Activated T-helper 1 cell treated with Interleukin-2 at 50 U/mL for 16 hours (primary cell): ENCODE results near the gene CGAS.
"Not testable (repeated sequence)": the region's sequence is repeated elsewhere in the genome, so short reads cannot be mapped to it uniquely, and the experiment has no call there.

Experiments
- DNase-seq: peaks from one replicate; pipeline ENCODE4 v3.0.0-alpha.2; 2020; ENCODE audit warnings: low read depth

Gene CGAS

DNA sequence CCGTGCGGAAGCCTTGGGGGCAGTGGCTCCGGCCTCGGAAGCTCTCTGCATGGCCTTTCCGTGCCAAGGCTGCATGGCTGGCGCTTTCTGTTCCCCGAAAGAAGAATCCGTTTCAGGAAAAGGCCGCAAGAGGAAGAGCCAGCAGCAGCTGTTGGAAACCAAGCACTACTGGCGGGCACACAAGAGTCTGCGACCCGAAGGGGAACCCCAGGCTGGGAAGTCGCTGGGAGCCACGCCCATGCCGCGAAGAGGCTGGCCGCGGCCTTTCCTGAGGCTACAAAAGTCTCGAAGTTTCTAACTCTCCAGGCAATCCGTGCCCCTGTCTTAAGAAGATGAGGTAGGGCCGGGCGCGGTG lies at the start of gene CGAS:
Gene CGAS (minus strand): TSS at position 191 of the 355 bp plus-strand sequence. CDS start 116 bp downstream, at position 75.
- DNase-seq, result peak; percentile 60

DNA sequence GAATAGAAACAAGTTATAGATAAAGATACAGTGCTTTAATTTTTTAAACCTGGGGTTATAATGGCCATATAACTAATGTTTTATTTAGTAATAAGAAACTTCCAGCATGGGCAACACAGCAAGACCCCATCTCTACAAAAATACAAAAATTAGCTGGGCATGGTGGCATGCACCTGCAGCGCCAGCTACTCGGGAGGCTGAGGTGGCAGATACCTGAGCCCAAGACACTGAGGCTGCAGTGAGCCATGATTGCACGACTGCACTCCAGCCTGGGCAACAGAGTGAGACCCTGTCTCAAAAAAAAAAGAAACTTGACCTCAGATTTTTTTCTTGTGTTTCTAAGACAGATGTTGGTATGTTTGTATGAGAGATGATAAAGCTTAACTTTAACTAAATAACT lies 45.8 kb upstream of the CGAS start:
- DNase-seq, result no peak

DNA sequence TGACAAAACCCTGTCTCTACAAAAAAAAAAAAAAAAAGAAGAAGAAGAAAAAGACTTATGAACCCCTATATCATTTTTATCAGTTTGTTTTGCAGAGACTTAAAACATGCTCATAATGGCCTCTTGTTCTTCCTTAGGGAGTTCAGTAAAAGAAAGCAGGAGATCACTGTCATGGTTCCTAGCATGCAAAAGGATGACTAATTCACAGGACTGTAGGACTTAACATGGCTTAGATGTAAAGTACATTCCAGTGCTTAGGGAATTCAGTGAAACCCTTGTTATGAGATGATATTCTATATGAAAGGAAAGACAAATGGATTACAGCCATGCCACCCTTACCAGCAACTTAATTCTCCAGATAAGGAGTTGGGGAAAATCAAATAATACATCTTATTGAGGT lies 39.3 kb upstream of the CGAS start:
- no peak for DNase-seq

DNA sequence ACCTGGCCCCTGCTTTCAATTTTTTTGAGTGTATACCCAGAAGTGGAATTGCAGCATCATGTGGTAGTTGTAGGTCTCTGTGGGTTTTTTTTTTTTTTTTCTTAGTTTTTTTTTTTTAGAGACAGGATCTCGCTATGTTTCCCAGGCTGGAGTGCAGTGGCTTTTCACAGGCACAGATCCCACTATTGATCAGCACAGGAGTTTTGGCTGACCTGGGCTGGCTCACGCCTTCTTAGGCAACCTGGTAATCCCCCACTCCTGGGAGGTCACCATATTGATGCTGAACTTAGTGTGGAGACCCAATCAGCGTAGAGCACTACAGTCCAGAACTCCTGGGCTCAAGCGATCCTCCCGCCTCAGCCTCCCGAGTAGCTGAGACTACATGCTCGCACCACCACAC lies 35.4 kb upstream of the CGAS start:
- no peak for DNase-seq

GRCh38 chr6:73484438-73484837 lies 32.3 kb upstream of the CGAS start:
- no peak for DNase-seq

GRCh38 chr6:73481969-73482368 lies 29.9 kb upstream of the CGAS start:
- DNase-seq, result no peak

GRCh38 chr6:73477407-73477806 lies 25.3 kb upstream of the CGAS start:
- no peak for DNase-seq

GRCh38 chr6:73476723-73477122 lies 24.6 kb upstream of the CGAS start:
- DNase-seq, result no peak

- DNase-seq, result no peak
Measured at GRCh38 chr6:73471686-73472290, 19.7 kb upstream of the CGAS start.

DNA sequence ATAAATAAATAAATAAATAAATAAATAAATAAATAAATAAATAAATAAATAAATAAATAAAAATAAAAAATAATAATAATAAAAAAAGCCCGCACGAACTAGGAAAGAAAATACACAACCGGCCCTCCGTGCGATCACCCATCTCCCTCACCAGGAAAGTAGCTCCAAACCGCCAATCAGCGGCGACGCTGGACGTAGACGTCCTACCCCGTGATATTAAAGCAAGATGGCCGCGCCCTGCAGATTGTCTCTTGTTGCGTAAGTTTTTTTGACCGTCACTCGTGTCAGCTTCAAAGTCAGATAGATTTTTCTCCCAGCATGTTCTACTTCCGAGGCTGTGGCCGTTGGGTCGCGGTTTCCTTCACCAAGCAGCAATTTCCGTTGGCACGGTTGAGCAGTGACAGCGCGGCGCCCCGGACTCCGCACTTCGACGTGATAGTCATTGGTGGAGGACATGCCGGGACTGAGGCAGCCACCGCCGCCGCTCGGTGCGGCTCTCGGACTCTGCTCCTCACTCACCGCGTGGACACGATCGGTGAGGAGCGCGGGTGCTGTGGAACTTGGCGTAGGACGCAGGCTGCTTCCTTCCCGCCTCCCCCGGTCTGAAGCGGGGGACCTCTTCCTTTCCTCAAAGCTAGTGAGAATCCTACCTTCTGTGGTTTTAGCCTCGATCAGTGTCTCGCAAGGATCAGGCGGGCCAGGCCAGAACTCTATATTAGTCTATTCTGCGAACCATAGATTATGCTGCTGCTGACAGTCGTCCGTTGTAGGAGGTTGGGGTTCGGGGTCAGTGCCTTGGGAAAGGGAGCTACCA lies 9.6 kb upstream of the CGAS start, which contains the start of gene MTO1:
Gene MTO1 (plus strand): TSS at position 201 of the 814 bp plus-strand sequence. CDS start 118 bp downstream, at position 319.
- peak; percentile 72 for DNase-seq

DNA sequence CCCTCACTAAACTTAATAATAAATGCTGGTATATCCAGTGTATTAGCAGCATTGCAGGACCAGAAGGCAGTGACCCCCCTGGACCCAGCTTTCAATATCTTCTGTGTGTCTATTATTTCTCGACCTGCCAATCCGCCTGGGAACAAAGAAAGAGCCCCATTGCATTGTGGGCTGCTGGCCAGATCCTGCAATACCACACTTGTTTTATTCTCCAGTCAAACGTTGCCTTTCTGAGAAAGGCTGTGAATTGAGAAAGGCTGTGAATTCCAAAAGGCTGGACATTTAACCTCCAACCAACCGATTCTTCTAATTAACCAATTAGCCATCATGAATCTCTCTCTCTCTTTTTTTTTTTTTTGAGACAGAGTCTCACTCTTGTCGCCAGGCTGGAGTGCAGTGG lies 8.0 kb upstream of the CGAS start:
- no peak for DNase-seq

GRCh38 chr6:73459474-73459873 lies 7.4 kb upstream of the CGAS start:
- not testable (repeated sequence) for DNase-seq

GRCh38 chr6:73455865-73456629 lies 4.0 kb upstream of the CGAS start:
- DNase-seq, result no peak

DNA sequence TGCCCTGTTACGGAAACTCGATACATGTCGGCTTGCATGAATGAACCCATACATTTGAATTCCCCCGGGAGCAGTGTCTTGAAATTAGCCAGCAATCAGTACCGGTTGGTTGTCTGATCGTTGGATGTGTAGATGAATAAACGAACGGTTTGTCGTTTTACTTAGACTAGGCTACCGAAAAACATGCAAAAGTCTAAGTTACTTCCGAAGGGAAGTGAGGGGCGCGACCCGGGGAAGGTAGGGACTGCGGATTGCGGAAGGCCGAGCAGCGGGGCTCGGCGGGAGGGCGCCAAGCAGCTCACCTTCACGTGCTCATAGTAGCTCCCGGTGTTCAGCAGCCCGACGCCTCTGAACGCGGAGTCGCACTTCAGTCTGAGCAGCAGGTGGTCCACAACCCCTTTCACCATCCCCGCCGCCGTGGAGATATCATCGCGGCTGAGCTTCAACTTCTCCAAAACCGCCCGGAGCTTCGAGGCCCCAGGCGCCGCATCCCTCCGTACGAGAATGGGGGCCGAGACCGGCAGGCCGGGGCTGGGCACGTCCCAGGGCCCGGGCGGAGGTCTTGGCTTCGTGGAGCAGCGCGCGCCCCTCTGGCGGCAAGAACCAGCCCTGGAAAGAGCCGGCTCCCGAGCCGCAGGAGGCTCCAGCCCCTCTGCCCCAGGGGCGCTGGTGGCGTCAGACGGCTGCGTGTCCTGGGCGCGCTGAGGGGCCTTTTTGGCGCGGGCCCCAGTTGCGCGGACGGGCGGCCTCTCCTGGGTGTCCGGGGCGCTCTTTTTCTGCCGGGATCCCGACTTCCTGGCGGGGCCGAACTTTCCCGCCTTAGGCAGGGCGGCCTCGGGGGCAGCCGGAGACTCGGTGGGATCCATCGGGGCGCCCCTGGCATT lies 632 bp downstream of the CGAS start:
- peak; percentile 24 for DNase-seq

DNA sequence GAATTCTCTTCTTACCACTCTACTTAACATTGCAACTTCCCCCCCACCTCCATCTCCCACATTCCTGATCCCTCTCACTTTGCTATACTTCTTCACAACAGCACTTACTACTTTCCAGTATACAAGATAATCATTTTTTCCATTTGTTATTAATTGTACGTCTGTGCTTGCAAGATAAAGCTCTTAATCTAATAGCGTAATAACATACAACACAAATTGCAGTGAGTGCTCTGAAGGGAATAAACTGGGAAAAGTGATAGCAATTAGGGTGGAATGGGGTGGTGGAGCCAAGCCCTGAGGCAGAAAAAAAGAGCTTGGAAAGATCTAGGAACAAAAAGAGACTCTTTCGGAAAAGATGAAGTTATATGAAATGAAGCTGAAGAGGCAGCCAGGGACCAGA lies 8.5 kb downstream of the CGAS start:
- no peak for DNase-seq

DNA sequence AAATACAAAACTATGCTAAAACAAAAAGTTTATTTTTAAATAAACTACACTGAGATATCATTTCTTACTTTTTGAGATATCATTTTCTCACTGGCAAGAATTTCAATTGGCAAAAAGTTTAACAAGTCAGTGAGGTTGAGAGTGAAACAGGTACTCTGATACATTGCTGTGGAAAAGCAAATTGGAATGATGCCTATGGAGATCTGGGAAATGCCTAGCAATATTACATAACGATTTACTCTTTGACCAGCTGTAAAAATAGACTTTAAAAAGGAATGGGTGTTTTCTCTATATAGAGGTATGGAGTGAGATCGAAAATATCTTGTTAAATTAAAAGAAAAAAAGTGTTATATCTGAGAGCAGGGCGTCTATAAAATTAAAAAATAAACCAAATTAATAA lies 16.9 kb downstream of the CGAS start:
- no peak for DNase-seq

DNA sequence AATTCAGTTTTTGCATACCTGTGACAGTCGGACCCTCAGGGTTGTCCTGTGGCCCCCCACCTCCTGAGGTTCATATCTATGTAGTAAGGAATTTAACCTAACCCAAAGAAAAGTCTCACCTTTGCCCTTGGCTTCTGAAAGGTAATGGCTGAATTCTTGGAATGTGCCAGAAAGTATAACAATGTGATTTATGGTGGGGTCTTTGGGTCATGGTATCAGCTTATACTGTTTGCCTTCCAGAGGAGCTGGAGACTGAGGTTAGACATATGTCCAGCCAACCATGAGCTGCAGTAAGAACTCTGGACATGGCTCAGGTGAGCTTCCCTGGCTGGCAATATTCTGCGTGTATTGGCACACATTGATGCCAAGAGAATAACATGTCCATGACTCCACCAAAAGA lies 30.6 kb downstream of the CGAS start:
- DNase-seq, result no peak

- no peak for DNase-seq
Measured at GRCh38 chr6:73418081-73418741, 33.9 kb downstream of the CGAS start.

- DNase-seq, result no peak
Measured at GRCh38 chr6:73413102-73413501, 39.0 kb downstream of the CGAS start.

DNA sequence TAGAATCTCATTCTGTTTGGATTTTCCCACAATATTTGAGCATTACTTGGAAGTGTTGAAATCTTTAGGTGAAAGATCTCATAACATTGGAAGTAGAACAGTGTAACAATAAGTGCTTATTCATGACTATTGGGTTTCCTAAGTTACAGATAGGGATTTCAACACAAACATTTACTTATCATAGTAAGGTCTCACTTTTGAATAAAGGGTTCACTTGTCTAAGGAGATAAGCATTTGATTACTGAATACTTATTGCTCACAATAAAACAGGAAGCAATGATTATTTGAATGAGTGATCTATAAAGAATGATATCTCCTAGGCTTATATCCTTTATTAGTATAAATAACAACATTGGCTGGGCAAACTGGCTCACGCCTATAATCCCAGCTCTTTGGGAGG lies 42.7 kb downstream of the CGAS start:
- DNase-seq, result no peak

- DNase-seq, result no peak
Measured at GRCh38 chr6:73400656-73401055, 51.4 kb downstream of the CGAS start.
